ENCODE results near the gene KCNJ6. TPM values are rescaled to one million over a fixed set of nuclear protein-coding genes. Genes with fewer than 3 reads are reported as not detected.

The KCNJ6 gene
- total RNA-seq, 1 experiment from 2014 or later = not detected

- H3K4me1 ChIP-seq (ENCODE audit: control insufficient read depth in 1 of 2, insufficient read depth in 2 of 2, low read length in 2 of 2) = no peaks in the 10 kb centered on the region
- no peak overlapping the region for H3K9ac ChIP-seq (ENCODE audit: low read length)
- H3K36me3 ChIP-seq (ENCODE audit: control insufficient read depth in 1 of 2, insufficient read depth in 2 of 2, low read length in 2 of 2) = no peaks in the 10 kb centered on the region
- H3K79me2 ChIP-seq (ENCODE audit: insufficient read depth, low read length) = no peaks in the 10 kb centered on the region
- no peak for TF ChIP-seq EZH2 (IDR thresholded peaks at IDR 0.05)
- no peak for TF ChIP-seq CEBPB (IDR thresholded peaks at IDR 0.05; ENCODE audit: low read depth)
- no peak for TF ChIP-seq YY1 (IDR thresholded peaks at IDR 0.05; ENCODE audit: extremely low read depth, insufficient replicate concordance, low read depth, low read length)
- TF ChIP-seq POLR2AphosphoS5 (IDR thresholded peaks at IDR 0.05; ENCODE audit: low read depth, low read length) = no peak
- no peak for TF ChIP-seq POLR2A (IDR thresholded peaks at IDR 0.05; ENCODE audit: borderline replicate concordance, extremely low read depth, insufficient read depth, insufficient read length)
- TF ChIP-seq SIN3A (IDR thresholded peaks at IDR 0.05; ENCODE audit: low read depth) = no peak
- no peak for TF ChIP-seq RAD21 (IDR thresholded peaks at IDR 0.05; ENCODE audit: low read depth)
- TF ChIP-seq CTCF (IDR thresholded peaks at IDR 0.05 in 2 of 3, conservative IDR thresholded peaks at IDR 0.05 in 1 of 3; ENCODE audit: borderline replicate concordance in 1 of 3, insufficient read depth in 1 of 3, low read depth in 2 of 3, low read length in 2 of 3) = no peak
- TF ChIP-seq ZBTB33 (IDR thresholded peaks at IDR 0.05; ENCODE audit: extremely low read depth, insufficient replicate concordance, low read length) = no peak
- H2AFZ ChIP-seq (ENCODE audit: low read depth, low read length, poor library complexity, severe bottlenecking) = no peak overlapping the region
- H3K27me3 ChIP-seq (ENCODE audit: insufficient read depth, low read length) = no peaks in the 10 kb centered on the region
- no peak for DNase-seq (ENCODE audit: low read depth, low spot score)
- RAD21 ChIA-PET (ENCODE audit: low non-redundant PET in 1 of 2, low total read pairs in 2 of 2, uncharacterized antibody in 2 of 2, unreplicated experiment in 2 of 2) = no interaction called here
- CTCF ChIA-PET = no interaction called here
- no TSS peak for BruUV-seq (replicated peaks)
- no peaks in the 10 kb centered on the region for H4K20me1 ChIP-seq (ENCODE audit: insufficient read depth)
- H3K4me3 ChIP-seq (replicated peaks in 1 of 2; ENCODE audit: low read depth in 1 of 2, low read length in 2 of 2) = no peak overlapping the region
- no peaks in the 10 kb centered on the region for H3K9me2 ChIP-seq (ENCODE audit: insufficient read depth)
- H3K9me3 ChIP-seq (ENCODE audit: control insufficient read depth in 1 of 2, insufficient read depth in 1 of 2, low read depth in 1 of 2, low read length in 2 of 2) = peaks cover 0 to 4% of the 10 kb centered on the region in 2 experiments; a peak in 1 of 4 replicates
- no peak for ATAC-seq
- POLR2A ChIA-PET = no interaction called here
- intact Hi-C loops (cut with micrococcal nuclease) = no loop called here
- H3K4me2 ChIP-seq (ENCODE audit: low read length) = no peak overlapping the region
- H3K27ac ChIP-seq (ENCODE audit: low read depth, low read length) = no peak overlapping the region
Observed at GRCh38 chr21:37896788-37897187, 19.5 kb downstream of the KCNJ6 start.

All from HCT116 (cell line).